Sigmoid colon (tissue), 4 donors: ENCODE measurements around the gene ALPI.

ENCODE experiments used
- EP300 ChIP-seq, 4 donors: sonication (generic); formaldehyde crosslinking; IDR thresholded peaks; one replicate each; pipeline ENCODE4 v1.6.1; 2017; ENCODE audit warnings: antibody characterized with exemption in 4 of 4
- POLR2A ChIP-seq, 2 donors: fragments of 450-650 bp; IDR thresholded peaks; one replicate each; pipeline ENCODE4 v1.6.1; 2016; ENCODE audit warnings: antibody characterized with exemption in 2 of 2, mild to moderate bottlenecking in 2 of 2, moderate library complexity in 2 of 2
- TF ChIP-seq, protein P1 (sequence below), 4 experiments: fragments of 450-650 bp in 3 of 4; fragments of 200-600 bp in 1 of 4; IDR thresholded peaks; one replicate each; pipeline ENCODE4 v1.5.1; 2016 to 2019; ENCODE audit warnings: antibody characterized with exemption in 4 of 4, mild to moderate bottlenecking in 3 of 4, moderate library complexity in 2 of 4

DNA sequence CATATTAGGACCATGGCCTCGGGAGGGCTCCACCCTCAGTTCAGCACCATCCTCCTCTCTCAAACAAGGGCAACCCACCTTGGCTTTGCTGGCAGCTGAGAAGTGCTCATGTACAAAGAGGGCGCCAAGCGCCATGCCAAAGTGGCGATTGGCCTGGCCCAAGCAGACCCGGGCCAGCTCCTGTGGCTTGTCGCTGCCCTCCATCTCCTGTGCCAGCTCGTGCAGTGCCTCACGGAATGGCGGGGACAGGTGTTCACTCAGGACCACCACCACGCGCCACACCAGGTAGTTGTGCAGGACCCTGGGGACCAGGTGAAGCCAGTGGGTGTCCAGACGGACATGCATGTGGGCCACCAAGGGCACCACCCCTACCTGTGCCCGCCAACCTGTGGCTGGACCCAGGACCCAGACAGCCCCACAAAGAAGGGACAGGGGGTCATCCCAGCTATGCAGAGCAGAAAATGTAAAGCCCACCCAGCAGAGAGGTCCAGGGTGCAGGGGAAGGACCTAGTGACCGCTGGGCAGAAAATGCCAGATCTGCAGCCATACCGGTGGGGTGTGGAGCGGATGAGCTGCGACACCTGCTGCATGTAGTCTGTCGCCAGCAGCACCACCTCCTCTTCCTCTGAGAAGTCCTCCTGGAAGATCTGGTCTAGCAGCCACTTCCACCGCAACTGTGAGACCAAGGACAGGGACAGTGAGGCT lies 28.1 kb downstream of the ALPI start:
- TF ChIP-seq, protein P1, sequence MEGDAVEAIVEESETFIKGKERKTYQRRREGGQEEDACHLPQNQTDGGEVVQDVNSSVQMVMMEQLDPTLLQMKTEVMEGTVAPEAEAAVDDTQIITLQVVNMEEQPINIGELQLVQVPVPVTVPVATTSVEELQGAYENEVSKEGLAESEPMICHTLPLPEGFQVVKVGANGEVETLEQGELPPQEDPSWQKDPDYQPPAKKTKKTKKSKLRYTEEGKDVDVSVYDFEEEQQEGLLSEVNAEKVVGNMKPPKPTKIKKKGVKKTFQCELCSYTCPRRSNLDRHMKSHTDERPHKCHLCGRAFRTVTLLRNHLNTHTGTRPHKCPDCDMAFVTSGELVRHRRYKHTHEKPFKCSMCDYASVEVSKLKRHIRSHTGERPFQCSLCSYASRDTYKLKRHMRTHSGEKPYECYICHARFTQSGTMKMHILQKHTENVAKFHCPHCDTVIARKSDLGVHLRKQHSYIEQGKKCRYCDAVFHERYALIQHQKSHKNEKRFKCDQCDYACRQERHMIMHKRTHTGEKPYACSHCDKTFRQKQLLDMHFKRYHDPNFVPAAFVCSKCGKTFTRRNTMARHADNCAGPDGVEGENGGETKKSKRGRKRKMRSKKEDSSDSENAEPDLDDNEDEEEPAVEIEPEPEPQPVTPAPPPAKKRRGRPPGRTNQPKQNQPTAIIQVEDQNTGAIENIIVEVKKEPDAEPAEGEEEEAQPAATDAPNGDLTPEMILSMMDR (IDR thresholded peaks at IDR 0.05), result no peak
- TF ChIP-seq EP300 (IDR thresholded peaks at IDR 0.05), result no peak
- no peak for TF ChIP-seq POLR2A (IDR thresholded peaks at IDR 0.05)
